Vagina (tissue), 2 donors: ENCODE measurements around the gene NEUROD2.

Experiments
- CTCF ChIP-seq, 3 experiments: fragments of 450-650 bp in 2 of 3; fragments of 200-600 bp in 1 of 3; sonication (generic) in 1 of 3; IDR thresholded peaks; one replicate each; pipeline ENCODE4 v1.5.1; 2017 to 2019; ENCODE audit warnings: antibody characterized with exemption in 3 of 3, mild to moderate bottlenecking in 2 of 3, moderate library complexity in 2 of 3
- POLR2A ChIP-seq, 2 donors: fragments of 450-650 bp; IDR thresholded peaks; one replicate each; pipeline ENCODE4 v1.6.1; 2017; ENCODE audit warnings: antibody characterized with exemption in 2 of 2, mild to moderate bottlenecking in 2 of 2, moderate library complexity in 2 of 2

- TF ChIP-seq CTCF (IDR thresholded peaks at IDR 0.05) (peak; percentile 80 to 96 (median 83)), POLR2A (IDR thresholded peaks at IDR 0.05) (no peak)
These were observed 15.7 kb upstream of the NEUROD2 start for GRCh38 chr17:39623356-39623950.
